SJSA1 (cell line): Measurements from ENCODE around the gene RASL12. TPM values are rescaled to one million over a fixed set of nuclear protein-coding genes. Genes with fewer than 3 reads are reported as not detected.

Experiments used
- DNase-seq, 2 experiments: peaks; one replicate each; pipeline ENCODE4 v3.0.0-alpha.2; 2015 to 2020; ENCODE audit warnings: low spot score in 2 of 2, low read depth in 1 of 2
- H3K27ac ChIP-seq: fragments of 250-450 bp; sonication (Bioruptor Pico); 2 replicates; pipeline ENCODE4 v1.5.1; 2020; ENCODE audit warnings: mild to moderate bottlenecking, moderate library complexity
- H3K27me3 ChIP-seq: fragments of 250-450 bp; sonication (Bioruptor Pico); replicated peaks from 2 replicates; pipeline ENCODE4 v1.5.1; 2020; ENCODE audit warnings: mild to moderate bottlenecking, moderate library complexity
- H3K36me3 ChIP-seq: fragments of 250-450 bp; sonication (Bioruptor Pico); 2 replicates; pipeline ENCODE4 v1.5.1; 2020; ENCODE audit warnings: mild to moderate bottlenecking
- H3K4me1 ChIP-seq: fragments of 250-450 bp; sonication (Bioruptor Pico); replicated peaks from 2 replicates; pipeline ENCODE4 v1.6.1; 2021; ENCODE audit warnings: mild to moderate bottlenecking
- H3K4me3 ChIP-seq: fragments of 250-450 bp; sonication (Bioruptor Pico); 2 replicates; pipeline ENCODE4 v1.5.1; 2020; ENCODE audit warnings: mild to moderate bottlenecking
- H3K9me3 ChIP-seq: fragments of 250-450 bp; sonication (Bioruptor Pico); replicated peaks from 2 replicates; pipeline ENCODE4 v1.5.1; 2020; ENCODE audit warnings: mild to moderate bottlenecking
- total RNA-seq: library from RNA; depleted of rRNA; stranded (reverse); fragments of >200 nt; shearing (Covaris generic); gene quantifications from 2 replicates; pipeline ENCODE4 v1.2.3, GENCODE V29; 2014

Gene RASL12
- total RNA-seq, 1 experiment from 2014 or later: 181 TPM

- no peaks in the 10 kb centered on the region for H3K9me3 ChIP-seq
- H3K27ac ChIP-seq: no peak overlapping the region
- peaks cover 99% of the 10 kb centered on the region for H3K36me3 ChIP-seq
- no peak overlapping the region for H3K4me3 ChIP-seq
- no peaks in the 10 kb centered on the region for H3K27me3 ChIP-seq
- peaks cover 87% of the 10 kb centered on the region for H3K4me1 ChIP-seq
- DNase-seq: no peak
Observed at GRCh38 chr15:65060641-65061397, 7.0 kb downstream of the RASL12 start.

DNA sequence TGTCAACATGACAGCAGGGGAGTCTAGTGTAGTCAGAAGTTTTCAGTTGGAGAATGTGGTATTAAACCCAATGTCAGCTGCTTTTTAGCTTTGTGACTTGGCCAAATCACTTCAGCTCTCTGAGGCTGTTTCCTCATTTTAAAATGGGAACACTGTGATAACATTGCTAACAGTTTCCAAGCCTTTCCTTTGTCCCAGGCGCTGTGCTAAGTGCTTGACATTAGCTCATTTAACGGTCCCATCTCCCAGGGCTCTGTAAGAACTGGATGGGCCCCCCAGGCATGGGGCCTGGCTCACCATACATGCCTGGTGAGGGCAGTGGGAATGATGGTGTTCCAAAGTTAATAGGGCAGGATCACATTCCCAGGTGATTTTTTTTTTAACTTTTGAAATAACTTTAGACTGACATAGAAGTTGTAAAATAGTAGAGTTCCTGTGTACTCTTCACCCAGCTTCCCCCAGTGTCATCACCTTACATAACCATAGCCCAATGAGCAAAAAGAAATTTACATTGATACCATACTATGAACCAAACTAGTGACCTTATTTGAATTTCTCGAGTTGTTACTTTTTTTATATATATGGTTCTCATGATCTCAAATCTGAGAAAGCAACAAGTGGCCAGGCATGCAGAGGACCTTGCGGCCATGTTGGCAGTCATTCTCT, 7.7 kb downstream of the RASL12 start:
- no peak overlapping the region for H3K27ac ChIP-seq
- peaks cover 94% of the 10 kb centered on the region for H3K36me3 ChIP-seq
- H3K9me3 ChIP-seq: no peaks in the 10 kb centered on the region
- H3K4me3 ChIP-seq: no peak overlapping the region
- H3K27me3 ChIP-seq: no peaks in the 10 kb centered on the region
- DNase-seq: no peak
- H3K4me1 ChIP-seq: peaks cover 87% of the 10 kb centered on the region

DNA sequence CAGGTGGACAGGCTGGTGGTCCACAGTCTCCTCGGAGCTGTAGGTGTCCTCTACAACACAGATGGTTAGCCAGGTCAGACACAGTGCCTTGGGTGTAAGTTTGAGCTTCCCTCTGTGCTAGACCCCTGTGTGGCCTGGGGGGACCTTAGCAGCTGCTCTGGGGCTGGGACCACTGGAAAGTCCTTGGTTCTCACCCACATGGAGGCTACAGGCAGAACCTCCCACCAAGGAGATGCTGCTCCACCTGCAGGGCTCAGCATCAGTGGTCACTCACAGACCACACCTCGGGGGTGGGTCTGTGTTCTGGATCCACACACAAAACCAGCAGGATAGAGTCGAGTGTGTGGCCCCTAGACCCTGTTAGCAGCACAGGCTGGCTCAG, 8.4 kb downstream of the RASL12 start:
- Histone ChIP-seq H3K27ac (no peak overlapping the region), H3K4me3 (no peak overlapping the region), H3K9me3 (no peaks in the 10 kb centered on the region), H3K27me3 (no peaks in the 10 kb centered on the region), H3K4me1 (peaks cover 90% of the 10 kb centered on the region), H3K36me3 (peaks cover 94% of the 10 kb centered on the region)
- no peak for DNase-seq

DNA sequence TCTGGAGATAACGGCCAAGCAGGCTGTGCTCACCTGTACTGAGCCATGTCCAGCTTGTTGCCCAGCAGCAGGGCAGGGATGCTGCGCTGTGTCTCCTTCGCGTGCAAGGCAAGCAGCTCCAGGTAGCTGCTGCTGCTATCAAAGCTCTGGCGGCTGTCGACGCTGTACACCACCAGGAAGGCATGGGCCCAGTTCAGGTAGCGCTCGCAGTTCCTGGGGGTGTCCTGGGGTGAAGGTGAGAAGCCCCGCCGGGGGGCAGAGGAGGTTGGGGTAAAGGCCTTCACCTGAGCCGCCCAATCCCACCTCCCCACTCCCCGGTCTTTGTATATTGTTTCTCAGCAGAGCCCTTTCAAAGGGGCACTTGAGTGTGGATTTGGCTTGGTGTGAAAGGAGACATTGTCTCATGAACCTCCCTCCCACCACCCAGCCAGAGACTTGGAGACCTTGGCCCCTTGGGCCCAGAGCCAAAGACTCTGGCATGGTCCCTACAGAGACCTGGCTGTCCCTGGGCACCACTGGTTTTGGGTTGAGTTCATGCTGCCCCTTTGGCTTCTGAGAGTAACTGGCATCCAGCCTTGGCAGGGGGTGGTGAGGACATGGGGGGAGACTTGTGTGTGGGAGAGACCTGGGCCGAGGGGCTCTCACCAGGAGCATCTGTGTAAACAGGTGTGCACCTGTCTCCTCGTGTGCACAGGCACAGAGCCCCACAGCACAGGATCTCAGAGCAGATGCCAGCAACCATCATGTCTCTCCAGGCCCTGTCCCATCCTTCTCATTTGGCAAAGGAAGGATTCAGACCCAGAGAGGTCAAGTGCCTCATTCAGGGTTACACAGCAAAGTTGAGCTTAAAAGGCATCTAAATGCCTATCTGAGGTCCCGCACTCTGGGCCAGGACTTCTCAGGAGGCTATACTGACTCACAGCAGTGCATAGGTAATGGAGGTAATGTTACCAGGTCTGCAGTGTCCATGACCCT, 9.1 kb downstream of the RASL12 start:
- no peak overlapping the region for H3K27ac ChIP-seq
- no peak for DNase-seq
- H3K36me3 ChIP-seq: peaks cover 94% of the 10 kb centered on the region
- H3K4me1 ChIP-seq: peaks cover 90% of the 10 kb centered on the region
- H3K9me3 ChIP-seq: no peaks in the 10 kb centered on the region
- H3K4me3 ChIP-seq: no peak overlapping the region
- no peaks in the 10 kb centered on the region for H3K27me3 ChIP-seq

- peaks cover 79% of the 10 kb centered on the region for H3K4me1 ChIP-seq
- H3K9me3 ChIP-seq: no peaks in the 10 kb centered on the region
- no peaks in the 10 kb centered on the region for H3K27me3 ChIP-seq
- H3K27ac ChIP-seq: peak overlapping the region; percentile 62; the same call in 1 of the 2 replicates
- H3K36me3 ChIP-seq: peaks cover 93% of the 10 kb centered on the region
- no peak for DNase-seq
- no peak overlapping the region for H3K4me3 ChIP-seq
Observed at GRCh38 chr15:65057549-65057940, 10.2 kb downstream of the RASL12 start.

- peaks cover 90% of the 10 kb centered on the region for H3K36me3 ChIP-seq
- no peak overlapping the region for H3K4me3 ChIP-seq
- H3K27me3 ChIP-seq: no peaks in the 10 kb centered on the region
- no peaks in the 10 kb centered on the region for H3K9me3 ChIP-seq
- peak; percentile 54 to 68 for DNase-seq
- peaks cover 75% of the 10 kb centered on the region for H3K4me1 ChIP-seq
- peak overlapping the region; percentile 62 for H3K27ac ChIP-seq
Observed at GRCh38 chr15:65056868-65057548, 10.8 kb downstream of the RASL12 start.

DNA sequence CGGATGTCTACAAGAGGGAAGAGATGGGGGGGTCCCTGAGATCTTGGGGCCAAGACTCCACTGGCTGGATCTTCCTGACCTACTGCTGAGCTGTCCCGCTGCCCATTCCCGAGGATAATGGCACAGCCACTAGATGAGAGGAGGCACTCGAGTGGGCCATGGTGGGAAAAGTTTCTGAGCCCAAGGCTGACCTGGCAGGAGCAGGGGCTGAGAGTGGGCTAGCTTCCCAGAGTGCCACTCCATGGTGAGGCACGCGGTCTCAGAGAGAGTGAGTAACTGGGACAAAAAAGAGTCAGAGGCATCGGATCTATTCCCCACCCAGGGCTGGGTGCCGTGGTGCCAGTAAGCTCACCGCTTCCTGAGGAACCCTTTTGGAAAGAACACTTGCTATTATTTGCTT, 11.7 kb downstream of the RASL12 start:
- Histone ChIP-seq H3K36me3 (peaks cover 90% of the 10 kb centered on the region), H3K9me3 (no peaks in the 10 kb centered on the region), H3K27ac (peak overlapping the region; percentile 62), H3K4me3 (no peak overlapping the region), H3K4me1 (peaks cover 81% of the 10 kb centered on the region), H3K27me3 (no peaks in the 10 kb centered on the region)
- DNase-seq: no peak

DNA sequence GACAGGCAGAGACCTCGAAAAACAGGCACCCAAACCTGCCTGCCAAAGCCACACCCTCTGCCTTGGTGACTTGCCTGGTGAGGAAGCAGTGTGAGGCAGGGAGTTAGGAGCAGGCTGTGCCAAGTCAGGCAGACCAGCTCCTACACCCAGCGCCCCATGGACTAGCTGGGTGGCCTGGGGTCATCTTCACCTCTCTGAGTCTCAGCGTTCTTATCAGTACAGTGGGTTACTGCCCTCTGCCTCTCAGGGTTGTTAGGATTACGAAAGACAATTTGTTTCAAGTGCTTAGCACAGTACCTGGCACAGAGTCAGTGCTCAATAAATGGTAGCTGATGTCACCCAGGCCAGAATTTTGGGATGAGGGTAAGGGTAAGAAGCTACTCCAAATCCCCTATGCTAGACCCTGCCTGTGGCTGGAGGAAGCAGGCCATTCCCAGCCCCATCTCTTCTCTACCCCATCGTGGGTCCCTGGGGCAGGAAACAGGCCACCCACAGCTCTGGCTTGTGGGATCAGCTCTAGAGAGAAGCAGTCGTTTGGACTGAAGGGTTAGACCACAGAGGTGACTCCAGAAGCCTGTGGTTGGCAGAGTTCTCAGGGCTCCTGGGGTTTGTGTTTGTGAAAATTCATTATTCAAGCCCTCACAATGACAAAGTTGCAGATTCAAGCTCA, 12.5 kb downstream of the RASL12 start:
- H3K9me3 ChIP-seq: no peaks in the 10 kb centered on the region
- H3K4me3 ChIP-seq: no peak overlapping the region
- peak; percentile 96 to 98 for DNase-seq
- H3K27me3 ChIP-seq: no peaks in the 10 kb centered on the region
- H3K4me1 ChIP-seq: peaks cover 81% of the 10 kb centered on the region
- H3K36me3 ChIP-seq: peaks cover 86% of the 10 kb centered on the region
- H3K27ac ChIP-seq: peak overlapping the region; percentile 62

DNA sequence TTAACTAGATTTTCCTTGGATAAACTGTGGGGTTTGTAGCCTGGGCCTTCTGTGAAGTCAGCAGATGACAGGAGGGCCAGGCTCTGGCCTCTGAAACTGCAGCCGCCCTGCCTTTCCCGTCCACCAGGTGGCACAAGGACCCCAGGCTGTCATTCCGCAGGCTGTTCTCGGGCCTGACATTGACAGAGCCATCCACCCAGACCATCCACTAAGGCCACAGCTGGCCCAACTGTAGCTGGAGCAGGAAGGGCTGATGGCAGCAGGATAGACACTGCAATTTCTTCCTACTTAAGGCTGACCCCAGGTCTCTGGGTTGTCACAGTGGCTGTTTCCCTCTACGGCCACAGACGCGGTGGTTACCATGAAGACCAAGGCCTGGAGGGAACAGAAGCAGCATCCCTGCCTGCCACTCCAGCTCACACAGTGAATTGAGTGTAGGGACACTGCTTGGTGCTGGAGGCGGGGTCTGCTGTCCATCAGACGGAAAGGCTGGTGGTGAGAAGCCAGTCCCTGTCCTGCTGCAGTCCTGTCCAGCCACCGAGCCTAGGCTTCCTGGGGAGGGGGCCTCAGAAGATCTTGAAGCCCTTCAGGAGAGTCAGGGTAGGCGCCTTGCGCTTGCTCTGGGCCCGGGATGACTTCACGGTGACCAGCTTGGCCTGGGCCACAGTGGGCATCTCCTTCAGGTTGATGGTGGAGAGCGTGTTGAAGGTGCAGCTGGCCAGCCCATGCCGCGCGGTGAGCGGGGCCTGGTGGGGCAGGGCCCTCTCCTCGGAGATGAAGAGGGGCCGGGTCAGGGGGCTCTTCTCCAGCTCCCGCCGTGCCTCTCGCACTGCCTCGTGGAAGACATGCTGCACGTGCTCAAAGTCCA, 13.2 kb downstream of the RASL12 start:
- H3K27ac ChIP-seq: peak overlapping the region; percentile 62
- no peaks in the 10 kb centered on the region for H3K9me3 ChIP-seq
- peaks cover 82% of the 10 kb centered on the region for H3K36me3 ChIP-seq
- no peaks in the 10 kb centered on the region for H3K27me3 ChIP-seq
- peak; percentile 78 to 87 for DNase-seq
- H3K4me1 ChIP-seq: peaks cover 83% of the 10 kb centered on the region
- H3K4me3 ChIP-seq: no peak overlapping the region

- H3K27me3 ChIP-seq: no peaks in the 10 kb centered on the region
- peaks cover 78% of the 10 kb centered on the region for H3K36me3 ChIP-seq
- no peak overlapping the region for H3K4me3 ChIP-seq
- no peaks in the 10 kb centered on the region for H3K9me3 ChIP-seq
- no peak for DNase-seq
- H3K4me1 ChIP-seq: peaks cover 82% of the 10 kb centered on the region
- no peak overlapping the region for H3K27ac ChIP-seq
Observed at GRCh38 chr15:65052956-65053355, 14.8 kb downstream of the RASL12 start.

- no peak overlapping the region for H3K4me3 ChIP-seq
- H3K27me3 ChIP-seq: no peaks in the 10 kb centered on the region
- peaks cover 70% of the 10 kb centered on the region for H3K36me3 ChIP-seq
- H3K4me1 ChIP-seq: peaks cover 70% of the 10 kb centered on the region
- DNase-seq: no peak
- H3K9me3 ChIP-seq: no peaks in the 10 kb centered on the region
- peak overlapping the region; percentile 78 for H3K27ac ChIP-seq
Observed at GRCh38 chr15:65051266-65051665, 16.5 kb downstream of the RASL12 start.

DNA sequence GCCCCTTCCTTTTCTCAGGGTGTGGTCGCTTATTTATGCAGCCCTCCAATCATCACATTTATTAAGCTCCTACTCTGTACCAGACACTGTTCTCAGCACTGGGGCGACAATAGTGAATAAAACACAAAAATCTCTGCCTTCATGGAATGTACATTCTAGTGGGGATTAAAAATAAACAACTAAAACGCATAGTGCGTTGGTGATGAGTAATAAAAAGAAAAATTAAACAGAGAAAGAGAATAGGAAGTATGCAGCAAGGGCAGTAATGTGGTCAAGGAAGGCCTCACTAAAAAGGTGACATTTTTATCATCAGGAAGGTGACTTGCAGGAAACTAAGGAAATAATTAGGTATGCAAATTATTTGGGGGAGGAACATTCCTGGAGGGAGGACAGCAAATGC, 17.5 kb downstream of the RASL12 start:
- Histone ChIP-seq H3K27me3 (no peaks in the 10 kb centered on the region), H3K4me3 (no peak overlapping the region), H3K36me3 (peaks cover 69% of the 10 kb centered on the region), H3K9me3 (no peaks in the 10 kb centered on the region), H3K27ac (peak overlapping the region; percentile 78), H3K4me1 (peaks cover 60% of the 10 kb centered on the region)
- peak; percentile 77 to 92 for DNase-seq
